ENCODE measurements around the gene PTPRT. TPM values are rescaled to one million over a fixed set of nuclear protein-coding genes. Genes with fewer than 3 reads are reported as not detected.
A peak's percentile ranks its signal among the peaks of the same experiment; 100 is the strongest.

Gene PTPRT
- total and polyA plus RNA-seq, 8 donors: 0.23 to 1.8 (median 0.95) TPM

DNA sequence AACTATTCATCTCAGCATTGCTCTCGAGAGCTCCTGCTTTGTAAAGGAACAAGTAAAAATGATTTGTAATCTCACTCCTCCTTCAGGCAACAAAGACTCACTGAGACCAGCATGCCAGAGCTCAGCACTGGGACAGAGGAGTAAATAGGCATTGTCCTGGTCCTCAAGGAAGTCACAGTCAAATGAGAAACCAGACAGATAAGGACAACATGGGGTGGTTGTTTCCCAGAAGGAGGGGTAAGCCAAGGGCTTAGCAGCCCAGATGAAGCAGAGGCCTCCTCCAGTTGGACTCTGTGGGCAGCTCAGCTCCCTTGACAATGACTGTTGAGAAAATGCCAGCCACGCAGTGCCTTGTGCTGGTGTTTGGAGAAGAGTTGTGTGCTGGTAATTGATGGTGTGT lies 1145.8 kb downstream of the PTPRT start:
- DNase-seq: no peak

GRCh38 chr20:42041000-42041565 lies 1148.6 kb downstream of the PTPRT start:
- ATAC-seq (peak in 1 of 4 donors; percentile 27), FAIRE-seq (no peak), DNase-seq (no peak)
- Histone ChIP-seq H3K27me3 (no peaks in the 10 kb centered on the region), H3K36me3 (no peaks in the 10 kb centered on the region), H3K4me3 (no peak overlapping the region), H3K4me1 (no peaks in the 10 kb centered on the region), H3K9me3 (no peaks in the 10 kb centered on the region), H3K27ac (no peak overlapping the region)
- WGBS, 2 donors: 29 to 33% methylated on average over 6 of the region's 6 CpGs
- intact Hi-C loops (cut with DNase I): no loop called here
- TF ChIP-seq, protein P1, sequence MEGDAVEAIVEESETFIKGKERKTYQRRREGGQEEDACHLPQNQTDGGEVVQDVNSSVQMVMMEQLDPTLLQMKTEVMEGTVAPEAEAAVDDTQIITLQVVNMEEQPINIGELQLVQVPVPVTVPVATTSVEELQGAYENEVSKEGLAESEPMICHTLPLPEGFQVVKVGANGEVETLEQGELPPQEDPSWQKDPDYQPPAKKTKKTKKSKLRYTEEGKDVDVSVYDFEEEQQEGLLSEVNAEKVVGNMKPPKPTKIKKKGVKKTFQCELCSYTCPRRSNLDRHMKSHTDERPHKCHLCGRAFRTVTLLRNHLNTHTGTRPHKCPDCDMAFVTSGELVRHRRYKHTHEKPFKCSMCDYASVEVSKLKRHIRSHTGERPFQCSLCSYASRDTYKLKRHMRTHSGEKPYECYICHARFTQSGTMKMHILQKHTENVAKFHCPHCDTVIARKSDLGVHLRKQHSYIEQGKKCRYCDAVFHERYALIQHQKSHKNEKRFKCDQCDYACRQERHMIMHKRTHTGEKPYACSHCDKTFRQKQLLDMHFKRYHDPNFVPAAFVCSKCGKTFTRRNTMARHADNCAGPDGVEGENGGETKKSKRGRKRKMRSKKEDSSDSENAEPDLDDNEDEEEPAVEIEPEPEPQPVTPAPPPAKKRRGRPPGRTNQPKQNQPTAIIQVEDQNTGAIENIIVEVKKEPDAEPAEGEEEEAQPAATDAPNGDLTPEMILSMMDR (IDR thresholded peaks at IDR 0.05): no peak

More for the DNA sequence above, 1145.8 kb downstream of the PTPRT start:
- no peak overlapping the region for H3K27ac ChIP-seq
- FAIRE-seq: no peak
- ATAC-seq: no peak
- H3K4me1 ChIP-seq: no peaks in the 10 kb centered on the region
- no peaks in the 10 kb centered on the region for H3K36me3 ChIP-seq
- 82% methylated on average over 2 of the region's 2 CpGs for WGBS, 2 donors
- H3K9me3 ChIP-seq: no peaks in the 10 kb centered on the region
- intact Hi-C loops (cut with DNase I): no loop called here
- TF ChIP-seq, protein P1 (IDR thresholded peaks at IDR 0.05): no peak
- H3K4me3 ChIP-seq: no peak overlapping the region
- H3K27me3 ChIP-seq: no peaks in the 10 kb centered on the region

- intact Hi-C loops (cut with DNase I): no loop called here
- Histone ChIP-seq H3K4me1 (no peaks in the 10 kb centered on the region), H3K9me3 (no peaks in the 10 kb centered on the region), H3K36me3 (no peaks in the 10 kb centered on the region), H3K4me3 (no peak overlapping the region), H3K27me3 (no peaks in the 10 kb centered on the region), H3K27ac (no peak overlapping the region)
- FAIRE-seq (no peak), DNase-seq (no peak), ATAC-seq (peak in 3 of 4 donors; percentile 54 to 61 (median 57))
- 47 to 48% methylated on average over 1 of the region's 1 CpG for WGBS, 2 donors
- TF ChIP-seq, protein P1 (IDR thresholded peaks at IDR 0.05): no peak
Observed at GRCh38 chr20:42027746-42028268, 1161.9 kb downstream of the PTPRT start.

DNA sequence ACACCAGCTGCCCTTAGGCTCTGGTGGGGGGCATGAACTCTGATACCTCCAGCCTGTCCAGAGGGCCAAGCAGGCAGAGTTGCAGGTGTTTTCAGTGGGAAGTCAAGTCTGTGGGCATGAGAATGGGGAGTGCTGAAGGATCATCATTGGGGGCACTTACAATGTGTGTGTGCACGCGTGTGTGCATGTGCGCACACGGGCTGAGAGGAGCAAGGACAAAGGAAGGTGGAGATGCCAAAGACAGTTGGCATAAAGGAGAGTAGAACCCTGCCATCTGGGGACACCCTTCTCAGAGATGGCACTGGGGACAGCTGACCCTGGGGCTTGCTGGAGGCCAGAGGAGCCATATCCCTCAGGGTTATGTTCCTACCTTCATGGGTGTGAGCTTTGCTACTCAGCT lies 1163.1 kb downstream of the PTPRT start:
- Histone ChIP-seq H3K27ac (no peak overlapping the region), H3K4me1 (no peaks in the 10 kb centered on the region), H3K27me3 (no peaks in the 10 kb centered on the region), H3K9me3 (no peaks in the 10 kb centered on the region), H3K36me3 (no peaks in the 10 kb centered on the region), H3K4me3 (no peak overlapping the region)
- ATAC-seq (no peak), FAIRE-seq (no peak), DNase-seq (no peak)
- TF ChIP-seq, protein P1 (IDR thresholded peaks at IDR 0.05): no peak
- 78 to 89% methylated on average over 4 of the region's 4 CpGs for WGBS, 2 donors
- intact Hi-C loops (cut with DNase I): no loop called here

DNA sequence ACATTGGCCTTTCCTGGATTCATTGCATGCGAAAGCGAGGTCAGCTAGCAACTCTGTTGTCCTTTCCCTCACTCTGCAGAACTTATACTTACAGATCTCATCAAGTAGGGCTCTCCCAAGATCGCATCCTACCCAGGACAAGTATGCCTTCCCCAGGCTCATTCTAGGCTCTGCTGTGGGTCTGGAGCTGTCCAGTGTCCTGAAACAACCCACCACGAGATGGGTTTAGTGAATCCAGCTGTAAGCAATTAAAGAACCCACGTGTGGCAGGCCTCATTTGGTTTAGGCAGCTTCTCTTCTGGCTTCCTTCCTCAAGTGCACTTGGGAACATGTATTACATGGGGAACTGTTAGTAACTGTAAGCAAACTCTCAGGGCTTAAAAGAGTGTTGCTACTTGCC lies 1165.1 kb downstream of the PTPRT start:
- FAIRE-seq: no peak
- 25 to 27% methylated on average over 5 of the region's 5 CpGs for WGBS, 2 donors

More for the DNA sequence above, 1165.1 kb downstream of the PTPRT start:
- TF ChIP-seq, protein P1 (IDR thresholded peaks at IDR 0.05): no peak
- Histone ChIP-seq H3K27me3 (no peaks in the 10 kb centered on the region), H3K4me1 (no peaks in the 10 kb centered on the region), H3K9me3 (no peaks in the 10 kb centered on the region), H3K4me3 (no peak overlapping the region), H3K27ac (no peak overlapping the region), H3K36me3 (no peaks in the 10 kb centered on the region)
- intact Hi-C loops (cut with DNase I): no loop called here
- ATAC-seq: no peak
- DNase-seq: no peak

Data from pancreas (tissue), 10 donors.